22Rv1 (cell line): ENCODE data around the gene PPARD.
A peak's percentile ranks its signal among the peaks of the same experiment; 100 is the strongest.

Experiments
- H3K27ac ChIP-seq: fragments of 450-650 bp; 2 replicates; pipeline ENCODE4 v1.5.1; 2017
- CTCF ChIP-seq: fragments of 450-650 bp; IDR thresholded peaks from 2 replicates; pipeline ENCODE4 v1.5.1; 2017; ENCODE audit warnings: mild to moderate bottlenecking
- ZFX ChIP-seq: fragments of 450-650 bp; IDR thresholded peaks from 2 replicates; pipeline ENCODE4 v1.6.1; 2017; ENCODE audit warnings: antibody characterized with exemption, borderline replicate concordance

The PPARD gene

GRCh38 chr6:35415065-35415891, 72.9 kb downstream of the PPARD start:
- no peak for TF ChIP-seq ZFX
- peak; percentile 77 for TF ChIP-seq CTCF
- H3K27ac ChIP-seq, result peak overlapping the region; percentile 40

DNA sequence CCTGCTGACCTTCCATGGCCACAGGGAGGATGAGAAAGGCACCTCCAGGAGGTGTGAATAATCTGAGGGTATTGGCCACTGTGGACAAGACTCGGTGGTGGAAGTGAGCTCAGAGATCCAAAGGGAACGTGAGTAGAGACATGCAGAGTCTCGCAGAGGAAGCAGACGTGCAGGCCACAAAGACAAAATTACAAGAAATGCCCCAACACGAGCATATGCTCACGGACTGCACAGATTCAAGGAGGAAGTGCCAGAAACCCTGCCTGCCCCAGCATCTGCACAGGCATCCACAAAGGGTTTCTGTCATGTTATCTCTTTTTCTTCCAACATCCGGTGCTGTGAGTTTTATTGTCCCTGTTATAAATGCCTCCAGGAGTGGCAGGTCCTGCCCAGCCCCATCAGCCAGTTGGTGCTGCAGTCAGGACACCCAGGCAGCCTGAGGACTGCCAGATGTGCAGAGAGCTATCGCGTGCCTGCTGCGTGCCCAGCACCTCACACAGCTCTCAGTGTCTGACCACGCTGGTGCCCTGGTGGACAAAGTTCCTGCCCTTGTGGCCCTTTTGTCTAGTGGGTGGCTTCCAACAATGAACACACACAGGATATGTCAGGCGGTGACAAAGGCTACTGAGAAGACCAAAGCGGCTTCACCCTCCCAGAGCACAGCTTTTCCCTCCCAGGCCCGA, 75.8 kb downstream of the PPARD start:
- no peak overlapping the region for H3K27ac ChIP-seq
- TF ChIP-seq ZFX, result no peak
- TF ChIP-seq CTCF, result no peak

GRCh38 chr6:35419417-35419816, 77.1 kb downstream of the PPARD start:
- H3K27ac ChIP-seq, result no peak overlapping the region
- TF ChIP-seq CTCF, result no peak
- no peak for TF ChIP-seq ZFX

DNA sequence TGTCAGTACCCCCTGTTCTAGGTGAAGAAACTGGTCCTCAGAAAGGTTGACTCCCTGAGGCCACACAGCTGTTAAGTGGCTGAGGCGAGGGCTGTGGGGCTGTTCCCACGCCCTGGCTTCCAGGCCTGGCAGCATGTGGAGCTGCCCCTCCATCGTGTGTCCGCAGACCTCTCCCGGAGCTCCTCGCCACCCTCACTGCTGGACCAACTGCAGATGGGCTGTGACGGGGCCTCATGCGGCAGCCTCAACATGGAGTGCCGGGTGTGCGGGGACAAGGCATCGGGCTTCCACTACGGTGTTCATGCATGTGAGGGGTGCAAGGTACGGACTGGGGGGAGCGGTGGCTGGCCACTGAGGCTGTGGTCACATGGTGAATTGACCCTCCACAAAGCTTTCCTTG, 77.6 kb downstream of the PPARD start:
- no peak overlapping the region for H3K27ac ChIP-seq
- TF ChIP-seq CTCF (no peak), ZFX (no peak)

- TF ChIP-seq ZFX (no peak), CTCF (no peak)
- no peak overlapping the region for H3K27ac ChIP-seq
These were observed 82.9 kb downstream of the PPARD start for GRCh38 chr6:35425284-35425683.

GRCh38 chr6:35426074-35426473, 83.7 kb downstream of the PPARD start:
- no peak overlapping the region for H3K27ac ChIP-seq

More at GRCh38 chr6:35426074-35426473, 83.7 kb downstream of the PPARD start:
- TF ChIP-seq ZFX (no peak), CTCF (no peak)
